Activated T-cell treated with anti-CD3 and anti-CD28 coated beads, Interleukin-2, amount 50 U/mL, for 48 hours (primary cell): ENCODE data around the gene CRYBG1.
"Not testable (repeated sequence)": the region's sequence is repeated elsewhere in the genome, so short reads cannot be mapped to it uniquely, and the experiment has no call there.

Experiments
- DNase-seq, 2 experiments: peaks; one replicate each; pipeline ENCODE4 v3.0.0-alpha.2; 2020

The CRYBG1 gene

GRCh38 chr6:106509420-106510089, 149.0 kb downstream of the CRYBG1 start:
- DNase-seq: peak; percentile 44 to 59

DNA sequence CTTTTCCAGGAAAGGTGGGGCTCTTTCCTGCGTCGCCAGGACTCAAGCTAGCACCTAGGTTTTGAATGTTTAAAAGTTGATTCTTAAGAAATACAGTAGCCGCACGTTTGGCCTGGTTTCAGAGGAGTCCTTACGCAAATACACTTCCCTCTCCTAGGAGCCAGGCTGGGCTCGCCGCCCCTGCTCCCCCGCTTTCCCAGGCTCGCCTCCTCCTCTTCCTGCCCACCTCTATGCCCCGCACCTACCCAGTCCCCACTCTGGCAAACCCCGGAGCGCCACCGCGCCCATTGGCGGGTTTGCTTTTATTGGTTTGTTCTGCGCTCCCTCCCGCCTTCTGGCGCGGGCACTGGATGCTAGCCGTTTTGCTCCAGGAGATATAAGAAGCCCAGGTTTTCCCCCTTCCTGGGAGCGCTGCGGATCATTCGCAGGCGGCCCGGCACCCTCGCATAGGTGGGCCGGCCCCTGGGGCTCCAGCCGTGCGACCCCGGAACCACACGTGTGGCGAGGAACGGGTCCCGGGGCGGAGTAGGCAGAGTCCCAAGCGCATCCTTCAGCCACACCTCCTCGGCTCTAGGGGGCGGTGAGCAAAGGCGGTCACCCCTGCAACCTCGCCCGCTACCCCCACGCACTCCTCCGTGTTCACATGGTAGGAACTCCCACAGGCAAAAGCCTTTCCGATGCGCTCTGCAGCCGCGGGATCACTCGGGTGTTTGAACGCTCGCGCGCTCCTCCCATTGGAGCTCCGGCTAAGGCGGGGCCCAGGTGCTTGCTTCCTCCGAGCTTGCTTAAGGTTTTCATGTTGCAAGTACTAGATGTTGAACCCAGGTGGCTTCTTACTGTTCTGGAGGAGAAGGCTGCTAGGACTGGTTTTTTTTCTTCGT, 149.8 kb downstream of the CRYBG1 start:
- peak; percentile 81 to 83 for DNase-seq

DNA sequence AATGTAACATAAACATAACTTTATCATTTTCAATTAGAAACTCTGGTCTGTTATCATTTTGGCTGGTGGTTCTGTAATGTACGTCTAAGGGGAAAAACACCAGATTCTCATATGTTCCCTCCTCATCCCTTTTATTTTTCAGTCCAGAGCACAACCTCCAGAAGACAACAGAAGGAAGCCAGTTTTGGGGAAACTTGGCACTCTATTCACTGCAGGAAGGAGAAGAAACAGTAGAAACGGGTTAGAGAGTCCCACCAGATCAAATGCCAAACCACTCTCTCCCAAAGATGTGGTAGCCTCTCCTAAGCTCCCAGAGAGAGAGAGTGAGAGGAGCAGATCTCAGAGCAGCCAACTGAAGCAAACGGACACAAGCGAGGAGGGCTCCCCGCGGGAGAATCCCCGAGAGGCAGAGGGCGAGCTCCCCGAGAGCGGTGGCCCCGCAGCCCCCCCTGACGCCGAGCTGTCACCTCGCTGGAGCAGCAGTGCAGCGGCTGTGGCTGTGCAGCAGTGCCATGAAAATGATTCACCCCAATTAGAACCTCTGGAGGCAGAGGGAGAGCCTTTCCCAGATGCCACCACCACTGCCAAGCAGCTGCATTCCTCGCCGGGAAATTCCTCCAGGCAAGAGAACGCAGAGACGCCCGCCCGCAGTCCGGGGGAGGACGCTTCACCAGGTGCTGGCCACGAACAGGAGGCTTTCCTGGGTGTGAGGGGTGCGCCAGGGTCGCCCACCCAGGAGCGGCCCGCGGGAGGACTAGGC, 151.0 kb downstream of the CRYBG1 start:
- peak; percentile 60 to 65 for DNase-seq

DNA sequence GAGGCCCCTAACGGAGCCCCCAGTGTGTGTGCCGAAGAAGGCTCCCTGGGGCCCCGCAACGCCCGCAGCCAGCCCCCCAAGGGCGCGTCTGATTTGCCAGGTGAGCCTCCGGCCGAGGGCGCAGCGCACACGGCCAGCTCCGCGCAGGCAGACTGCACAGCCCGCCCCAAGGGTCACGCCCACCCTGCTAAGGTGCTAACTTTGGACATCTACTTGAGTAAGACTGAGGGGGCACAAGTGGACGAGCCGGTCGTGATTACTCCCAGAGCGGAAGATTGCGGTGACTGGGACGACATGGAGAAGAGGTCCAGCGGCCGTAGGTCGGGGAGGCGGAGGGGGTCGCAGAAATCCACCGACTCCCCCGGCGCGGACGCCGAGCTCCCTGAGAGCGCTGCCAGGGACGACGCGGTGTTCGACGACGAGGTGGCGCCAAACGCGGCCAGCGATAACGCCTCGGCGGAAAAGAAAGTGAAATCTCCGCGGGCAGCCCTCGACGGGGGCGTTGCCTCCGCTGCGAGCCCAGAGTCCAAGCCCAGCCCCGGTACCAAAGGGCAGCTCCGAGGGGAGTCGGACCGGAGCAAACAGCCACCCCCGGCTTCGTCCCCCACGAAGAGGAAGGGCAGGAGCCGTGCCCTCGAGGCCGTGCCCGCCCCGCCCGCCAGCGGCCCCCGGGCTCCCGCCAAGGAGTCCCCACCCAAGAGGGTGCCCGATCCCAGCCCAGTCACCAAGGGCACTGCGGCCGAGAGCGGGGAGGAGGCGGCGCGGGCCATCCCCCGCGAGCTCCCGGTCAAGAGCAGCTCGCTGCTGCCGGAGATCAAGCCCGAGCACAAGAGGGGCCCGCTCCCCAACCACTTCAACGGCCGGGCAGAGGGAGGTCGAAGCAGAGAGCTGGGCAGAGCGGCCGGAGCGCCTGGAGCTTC, 151.8 kb downstream of the CRYBG1 start:
- DNase-seq: peak; percentile 83 to 87

DNA sequence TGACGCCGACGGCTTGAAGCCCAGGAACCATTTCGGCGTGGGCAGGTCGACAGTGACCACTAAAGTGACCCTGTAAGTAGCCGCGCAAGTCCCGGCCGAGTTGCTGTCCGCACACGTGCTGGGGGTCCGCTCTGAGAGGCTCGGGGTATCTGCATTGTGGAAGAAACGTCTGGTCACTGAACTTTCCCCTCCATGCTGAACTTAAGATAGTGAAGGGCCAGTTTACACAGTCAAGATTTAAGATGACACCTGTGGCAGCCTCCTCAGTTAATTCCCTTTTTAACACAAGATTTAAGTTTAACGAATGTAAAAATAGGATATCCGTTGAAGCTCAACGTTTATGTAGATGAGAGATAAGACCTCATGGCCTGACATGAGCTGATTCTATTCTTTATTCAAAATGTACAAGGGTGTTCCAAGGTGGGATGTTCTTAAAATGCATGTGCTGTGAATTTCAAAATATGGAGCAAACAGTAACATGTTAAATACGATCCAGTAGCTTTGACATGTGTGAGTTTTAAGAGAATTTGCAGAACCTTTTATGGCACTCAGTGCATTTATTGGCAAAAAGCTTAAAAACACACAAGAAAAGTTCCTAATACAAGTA, 152.6 kb downstream of the CRYBG1 start:
- DNase-seq: no peak

DNA sequence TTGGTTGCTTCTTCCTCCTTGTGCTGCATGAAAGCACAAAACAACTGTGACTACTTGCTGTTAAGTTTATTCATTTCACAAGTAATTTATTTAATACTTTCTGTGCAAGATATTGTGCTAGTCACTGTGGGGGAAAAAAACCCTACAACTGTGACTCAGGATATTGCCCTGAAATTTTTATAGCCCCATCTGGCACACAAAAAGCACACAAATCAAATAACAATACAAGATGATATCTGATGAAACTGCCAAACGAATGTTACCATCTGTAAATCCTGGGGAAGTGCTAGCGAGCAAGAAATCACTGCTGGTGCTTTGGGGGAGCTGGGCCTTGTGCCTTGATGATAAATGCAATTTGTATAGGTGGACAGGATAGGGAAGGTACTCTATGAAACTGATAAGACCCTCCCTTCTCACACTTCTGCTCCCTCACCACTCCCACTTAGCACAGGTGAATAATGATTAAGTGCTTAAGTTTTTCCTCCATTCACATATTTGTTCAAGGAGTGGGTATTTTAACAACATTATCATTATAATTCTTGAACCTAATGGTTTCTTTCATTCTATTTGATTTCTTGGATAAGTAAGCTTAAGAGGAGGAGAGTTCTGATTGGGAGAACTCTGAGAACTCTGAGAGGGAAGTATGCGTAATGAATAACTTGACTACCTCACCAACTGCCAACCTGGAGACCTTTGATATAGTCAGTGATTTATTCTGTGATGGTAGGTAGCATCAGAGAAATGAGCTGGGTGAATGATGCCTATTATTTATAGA, 153.5 kb downstream of the CRYBG1 start:
- DNase-seq: no peak

DNA sequence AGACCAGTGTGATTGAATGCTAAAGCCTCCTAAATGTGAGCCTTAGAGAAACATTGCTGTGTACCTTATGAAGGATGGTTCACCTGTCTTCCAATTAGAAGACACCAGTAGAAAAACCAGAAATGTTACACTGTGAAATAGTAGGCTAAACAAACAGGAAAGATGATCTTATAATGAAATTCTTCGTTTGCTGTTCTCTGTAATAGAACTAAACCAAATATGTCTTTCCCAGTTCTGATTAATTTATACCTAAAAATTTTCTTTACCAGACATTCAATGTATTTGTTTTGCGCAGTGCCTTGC, 154.0 kb downstream of the CRYBG1 start:
- no peak for DNase-seq

GRCh38 chr6:106515582-106515981, 155.1 kb downstream of the CRYBG1 start:
- not testable (repeated sequence) for DNase-seq

DNA sequence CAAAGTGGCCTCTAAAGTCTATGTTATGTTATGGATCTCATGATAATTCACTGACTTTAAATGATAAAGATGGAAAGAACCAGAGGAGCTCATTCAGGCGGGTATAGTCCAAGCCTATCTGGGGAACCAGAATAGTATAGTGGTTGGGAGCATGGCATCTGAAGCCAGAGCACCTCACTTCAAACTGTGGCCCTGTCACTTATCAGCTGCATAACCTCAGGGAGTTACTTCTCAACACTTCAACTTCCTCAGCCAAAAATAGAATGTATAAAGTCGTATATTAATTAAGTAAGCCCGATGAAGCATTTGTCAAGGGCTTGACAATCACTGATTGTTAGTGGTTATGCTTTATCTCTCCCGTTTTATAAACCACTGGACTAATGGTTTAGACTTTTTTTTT, 156.1 kb downstream of the CRYBG1 start:
- no peak for DNase-seq

DNA sequence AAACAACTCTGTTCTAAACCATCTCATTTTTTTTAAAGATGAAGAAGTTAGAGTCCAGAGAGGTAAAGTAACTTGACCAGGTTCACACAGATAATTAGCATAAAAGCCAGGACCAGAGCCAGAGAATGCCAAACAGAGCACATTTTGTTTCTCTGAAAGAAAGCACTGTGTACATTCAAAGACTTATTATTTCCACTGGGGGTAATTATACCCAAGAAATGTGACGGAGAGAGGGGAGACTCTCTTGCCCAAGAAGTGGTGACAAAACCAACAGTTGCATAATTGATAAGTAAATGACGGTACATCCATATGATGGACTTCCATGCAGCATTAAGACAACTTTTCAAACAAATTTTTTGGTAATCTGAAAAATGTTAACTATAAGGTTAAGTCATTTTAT, 157.2 kb downstream of the CRYBG1 start:
- no peak for DNase-seq

- DNase-seq: no peak
Observed at GRCh38 chr6:106518748-106519147, 158.2 kb downstream of the CRYBG1 start.

DNA sequence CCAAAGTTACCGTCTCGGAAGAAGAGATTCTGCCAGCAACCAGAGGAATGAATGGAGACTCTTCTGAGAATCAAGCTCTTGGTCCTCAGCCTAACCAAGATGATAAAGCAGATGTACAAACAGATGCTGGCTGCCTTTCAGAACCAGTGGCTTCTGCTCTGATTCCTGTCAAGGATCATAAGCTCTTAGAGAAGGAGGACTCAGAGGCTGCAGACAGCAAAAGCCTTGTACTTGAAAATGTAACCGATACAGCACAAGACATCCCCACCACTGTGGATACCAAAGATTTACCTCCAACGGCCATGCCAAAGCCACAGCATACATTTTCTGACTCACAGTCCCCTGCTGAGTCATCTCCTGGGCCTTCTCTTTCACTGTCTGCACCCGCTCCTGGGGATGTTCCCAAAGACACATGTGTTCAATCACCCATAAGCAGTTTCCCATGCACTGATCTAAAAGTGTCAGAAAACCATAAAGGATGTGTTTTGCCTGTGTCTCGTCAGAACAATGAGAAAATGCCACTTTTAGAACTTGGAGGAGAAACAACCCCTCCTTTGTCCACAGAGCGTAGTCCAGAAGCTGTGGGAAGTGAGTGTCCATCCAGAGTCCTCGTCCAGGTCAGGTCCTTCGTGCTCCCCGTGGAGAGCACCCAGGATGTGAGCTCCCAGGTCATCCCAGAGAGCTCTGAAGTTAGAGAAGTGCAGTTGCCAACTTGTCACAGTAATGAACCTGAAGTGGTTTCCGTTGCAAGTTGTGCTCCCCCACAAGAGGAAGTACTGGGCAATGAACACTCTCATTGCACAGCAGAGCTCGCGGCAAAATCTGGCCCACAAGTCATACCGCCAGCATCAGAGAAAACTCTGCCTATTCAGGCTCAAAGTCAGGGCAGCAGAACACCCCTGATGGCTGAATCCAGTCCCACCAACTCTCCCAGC, 159.2 kb downstream of the CRYBG1 start:
- DNase-seq: peak; percentile 83 to 85

DNA sequence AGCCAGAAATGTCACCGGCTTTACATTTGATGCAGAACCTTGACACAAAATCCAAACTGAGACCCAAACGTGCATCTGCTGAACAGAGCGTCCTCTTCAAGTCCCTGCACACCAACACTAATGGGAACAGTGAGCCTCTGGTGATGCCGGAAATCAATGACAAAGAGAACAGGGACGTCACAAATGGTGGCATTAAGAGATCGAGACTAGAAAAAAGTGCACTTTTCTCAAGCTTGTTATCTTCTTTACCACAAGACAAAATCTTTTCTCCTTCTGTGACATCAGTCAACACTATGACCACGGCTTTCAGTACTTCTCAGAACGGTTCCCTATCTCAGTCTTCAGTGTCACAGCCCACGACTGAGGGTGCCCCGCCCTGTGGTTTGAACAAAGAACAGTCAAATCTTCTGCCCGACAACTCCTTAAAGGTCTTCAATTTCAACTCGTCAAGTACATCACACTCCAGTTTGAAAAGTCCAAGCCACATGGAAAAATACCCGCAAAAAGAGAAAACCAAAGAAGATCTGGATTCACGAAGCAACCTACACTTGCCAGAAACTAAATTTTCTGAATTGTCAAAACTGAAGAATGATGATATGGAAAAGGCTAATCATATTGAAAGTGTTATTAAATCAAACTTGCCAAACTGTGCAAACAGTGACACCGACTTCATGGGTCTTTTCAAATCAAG, 160.3 kb downstream of the CRYBG1 start:
- peak; percentile 83 to 84 for DNase-seq

- no peak for DNase-seq
Observed at GRCh38 chr6:106522562-106523250, 162.2 kb downstream of the CRYBG1 start.

- DNase-seq: no peak
Observed at GRCh38 chr6:106525107-106525881, 164.8 kb downstream of the CRYBG1 start.

DNA sequence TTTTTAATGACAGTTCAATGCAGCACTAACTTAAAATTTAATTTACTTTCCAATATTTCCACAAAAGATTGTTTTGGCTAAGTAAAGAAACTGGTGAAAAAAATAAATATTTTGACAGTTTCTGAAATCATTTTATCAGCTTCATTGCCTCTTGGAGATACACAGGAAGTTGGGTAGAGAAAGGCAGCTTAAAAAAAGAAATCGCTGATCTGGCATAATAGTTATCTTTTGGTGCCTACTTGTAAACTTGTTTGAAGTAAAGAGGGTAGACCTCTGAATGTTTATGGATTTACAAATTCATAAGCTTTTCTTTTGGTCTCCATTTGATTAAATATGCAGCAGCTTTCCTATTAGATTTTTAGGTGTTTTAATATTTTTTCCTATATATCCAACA, 165.4 kb downstream of the CRYBG1 start:
- no peak for DNase-seq

GRCh38 chr6:106527117-106527516, 166.6 kb downstream of the CRYBG1 start:
- no peak for DNase-seq

DNA sequence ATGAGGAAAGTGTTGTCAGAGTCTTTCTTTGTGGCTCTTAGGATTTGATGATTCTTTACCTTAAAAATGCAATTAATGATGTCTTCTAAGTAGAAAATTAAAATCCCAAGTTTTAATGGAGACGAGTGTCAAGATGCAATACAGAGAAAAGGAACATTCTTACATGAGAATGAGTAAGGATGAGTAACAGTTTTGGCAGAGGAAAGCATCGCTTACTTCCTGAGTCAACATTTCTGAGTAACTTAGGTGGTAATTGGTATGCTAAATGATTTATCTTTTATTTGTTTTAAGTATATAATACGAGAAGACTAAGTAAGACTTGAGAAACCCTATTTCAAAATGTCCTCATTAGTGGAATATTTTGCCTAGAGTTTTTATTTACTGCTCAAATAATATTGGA, 167.5 kb downstream of the CRYBG1 start:
- no peak for DNase-seq
